ENCODE results near the gene SDC3.

DNA sequence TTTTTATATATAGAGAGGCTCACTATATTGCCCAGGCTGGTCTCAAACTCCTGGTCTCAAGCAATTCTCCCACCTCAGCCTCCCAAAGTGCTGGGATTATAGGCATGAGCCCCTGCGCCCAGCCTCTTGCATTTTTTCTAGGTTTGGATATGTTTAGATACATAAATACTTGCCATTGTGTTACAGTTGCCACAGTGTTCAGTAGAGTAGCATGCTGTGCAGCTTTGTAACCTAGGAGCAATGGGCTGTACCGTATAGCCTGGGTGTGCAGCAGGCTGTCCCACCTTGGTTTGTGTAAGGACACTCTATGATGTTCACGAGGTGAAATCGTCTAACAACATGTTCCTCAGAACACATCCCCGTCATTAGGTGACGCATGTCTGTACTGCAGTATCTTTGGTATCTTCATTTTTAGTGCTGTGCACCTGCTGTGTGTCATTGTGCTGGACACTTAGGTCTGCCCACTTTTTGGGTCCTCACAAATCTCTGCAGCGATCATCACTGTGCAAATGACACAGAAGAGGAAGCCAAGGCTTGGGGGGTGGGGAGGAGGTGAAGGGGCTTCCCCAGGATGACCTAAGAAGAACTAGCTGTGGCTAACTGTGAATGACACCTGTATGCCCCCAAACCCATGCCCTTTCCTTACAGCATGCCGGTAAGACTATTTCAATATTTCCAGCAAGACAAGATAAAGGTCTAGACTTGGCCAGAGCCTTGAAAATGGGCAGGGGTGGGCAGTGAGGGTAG, 44.5 kb downstream of the SDC3 start:
- TF ChIP-seq, protein P1, sequence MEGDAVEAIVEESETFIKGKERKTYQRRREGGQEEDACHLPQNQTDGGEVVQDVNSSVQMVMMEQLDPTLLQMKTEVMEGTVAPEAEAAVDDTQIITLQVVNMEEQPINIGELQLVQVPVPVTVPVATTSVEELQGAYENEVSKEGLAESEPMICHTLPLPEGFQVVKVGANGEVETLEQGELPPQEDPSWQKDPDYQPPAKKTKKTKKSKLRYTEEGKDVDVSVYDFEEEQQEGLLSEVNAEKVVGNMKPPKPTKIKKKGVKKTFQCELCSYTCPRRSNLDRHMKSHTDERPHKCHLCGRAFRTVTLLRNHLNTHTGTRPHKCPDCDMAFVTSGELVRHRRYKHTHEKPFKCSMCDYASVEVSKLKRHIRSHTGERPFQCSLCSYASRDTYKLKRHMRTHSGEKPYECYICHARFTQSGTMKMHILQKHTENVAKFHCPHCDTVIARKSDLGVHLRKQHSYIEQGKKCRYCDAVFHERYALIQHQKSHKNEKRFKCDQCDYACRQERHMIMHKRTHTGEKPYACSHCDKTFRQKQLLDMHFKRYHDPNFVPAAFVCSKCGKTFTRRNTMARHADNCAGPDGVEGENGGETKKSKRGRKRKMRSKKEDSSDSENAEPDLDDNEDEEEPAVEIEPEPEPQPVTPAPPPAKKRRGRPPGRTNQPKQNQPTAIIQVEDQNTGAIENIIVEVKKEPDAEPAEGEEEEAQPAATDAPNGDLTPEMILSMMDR (IDR thresholded peaks at IDR 0.05), result no peak
- TF ChIP-seq EZH2 (IDR thresholded peaks at IDR 0.05), result no peak
- TF ChIP-seq EZH2phosphoT487 (IDR thresholded peaks at IDR 0.05), result no peak

Data from neural progenitor cell (in vitro differentiated cells).